BJ (cell line): ENCODE measurements around the gene PRADC1. TPM values are rescaled to one million over a fixed set of nuclear protein-coding genes. Genes with fewer than 3 reads are reported as not detected.
A peak's percentile ranks its signal among the peaks of the same experiment; 100 is the strongest.

ENCODE experiments used
- CTCF ChIA-PET: fragments of 350-600 bp; formaldehyde crosslinking; extraction: SDS; loops from one replicate; lab custom pipeline; 2021; ENCODE audit warnings: antibody characterized with exemption, inconsistent platforms; lab: Yijun Ruan, JAX
- POLR2A ChIA-PET: fragments of 300-600 bp; sonication (Branson Sonifier 250); formaldehyde crosslinking; extraction: SDS; loops from one replicate; lab custom pipeline; 2021; ENCODE audit warnings: antibody characterized with exemption; lab: Charles Lee
- DNase-seq: peaks from one replicate; pipeline ENCODE4 v3.0.0-alpha.2; 2011; ENCODE audit warnings: low read depth
- H3K27me3 ChIP-seq: 2 replicates; pipeline ENCODE4 v1.6.0; 2011; ENCODE audit warnings: low read length; ENCODE audit not compliant: control insufficient read depth, insufficient read depth
- H3K36me3 ChIP-seq: 2 replicates; pipeline ENCODE4 v1.5.1; 2011; ENCODE audit warnings: low read length; ENCODE audit not compliant: control insufficient read depth, insufficient read depth
- H3K4me3 ChIP-seq: 2 replicates; pipeline ENCODE4 v1.5.1; 2011; ENCODE audit warnings: low read depth, mild to moderate bottlenecking, control low read depth, low read length
- polyA plus RNA-seq: library from polyadenylated mRNA; depleted of rRNA; stranded (reverse); fragments of >200 nt; gene quantifications from 2 replicates; pipeline ENCODE4 v1.2.3, GENCODE V29; 2011
- TF ChIP-seq, protein P1 (sequence below): IDR thresholded peaks from 2 replicates; pipeline ENCODE4 v1.5.1; 2011; ENCODE audit warnings: low read depth, mild to moderate bottlenecking, control low read depth, inconsistent platforms, low read length, moderate library complexity; ENCODE audit not compliant: insufficient read depth

The PRADC1 gene
- polyA plus RNA-seq, 1 experiment: 19.4 TPM

GRCh38 chr2:73232403-73233153 lies 461 bp downstream of the PRADC1 start:
- 0 out of 2 replicates have a peak, but pooled peaks cover 1% of the 10 kb centered on the region for H3K36me3 ChIP-seq
- DNase-seq: no peak
- POLR2A ChIA-PET: interaction anchor here (1.0 kb wide), 2 partner anchors 8 to 55 kb away, joined by 4 read pairs; no protein-coding TSS in a partner anchor
- no peaks in the 10 kb centered on the region for H3K27me3 ChIP-seq
- peak overlapping the region; percentile 91 for H3K4me3 ChIP-seq
- CTCF ChIA-PET: interaction anchor here (0.6 to 3.2 kb wide), 6 partner anchors 10 to 831 kb away, joined by 3 to 13 read pairs (median 3); no protein-coding TSS in a partner anchor
- TF ChIP-seq, protein P1, sequence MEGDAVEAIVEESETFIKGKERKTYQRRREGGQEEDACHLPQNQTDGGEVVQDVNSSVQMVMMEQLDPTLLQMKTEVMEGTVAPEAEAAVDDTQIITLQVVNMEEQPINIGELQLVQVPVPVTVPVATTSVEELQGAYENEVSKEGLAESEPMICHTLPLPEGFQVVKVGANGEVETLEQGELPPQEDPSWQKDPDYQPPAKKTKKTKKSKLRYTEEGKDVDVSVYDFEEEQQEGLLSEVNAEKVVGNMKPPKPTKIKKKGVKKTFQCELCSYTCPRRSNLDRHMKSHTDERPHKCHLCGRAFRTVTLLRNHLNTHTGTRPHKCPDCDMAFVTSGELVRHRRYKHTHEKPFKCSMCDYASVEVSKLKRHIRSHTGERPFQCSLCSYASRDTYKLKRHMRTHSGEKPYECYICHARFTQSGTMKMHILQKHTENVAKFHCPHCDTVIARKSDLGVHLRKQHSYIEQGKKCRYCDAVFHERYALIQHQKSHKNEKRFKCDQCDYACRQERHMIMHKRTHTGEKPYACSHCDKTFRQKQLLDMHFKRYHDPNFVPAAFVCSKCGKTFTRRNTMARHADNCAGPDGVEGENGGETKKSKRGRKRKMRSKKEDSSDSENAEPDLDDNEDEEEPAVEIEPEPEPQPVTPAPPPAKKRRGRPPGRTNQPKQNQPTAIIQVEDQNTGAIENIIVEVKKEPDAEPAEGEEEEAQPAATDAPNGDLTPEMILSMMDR: no peak

GRCh38 chr2:73228631-73229030 lies 4.4 kb downstream of the PRADC1 start:
- Histone ChIP-seq H3K36me3 (peaks cover 9% of the 10 kb centered on the region), H3K27me3 (no peaks in the 10 kb centered on the region), H3K4me3 (no peak overlapping the region)
- ChIA-PET CTCF (interaction anchor here (0.8 to 2.3 kb wide), 3 partner anchors 9 to 16 kb away, joined by 3 to 5 read pairs (median 4); no protein-coding TSS in a partner anchor), POLR2A (no interaction called here)
- TF ChIP-seq, protein P1: no peak
- no peak for DNase-seq

- CTCF ChIA-PET: interaction anchor here (2.3 kb wide), 1 partner anchor 14 kb away, joined by 5 read pairs; no protein-coding TSS in a partner anchor
- TF ChIP-seq, protein P1: no peak
- no peak for DNase-seq
- POLR2A ChIA-PET: no interaction called here
- H3K27me3 ChIP-seq: no peaks in the 10 kb centered on the region
- H3K36me3 ChIP-seq: peaks cover 15% of the 10 kb centered on the region
- H3K4me3 ChIP-seq: no peak overlapping the region
Measured at GRCh38 chr2:73227086-73227485, 6.0 kb downstream of the PRADC1 start.

DNA sequence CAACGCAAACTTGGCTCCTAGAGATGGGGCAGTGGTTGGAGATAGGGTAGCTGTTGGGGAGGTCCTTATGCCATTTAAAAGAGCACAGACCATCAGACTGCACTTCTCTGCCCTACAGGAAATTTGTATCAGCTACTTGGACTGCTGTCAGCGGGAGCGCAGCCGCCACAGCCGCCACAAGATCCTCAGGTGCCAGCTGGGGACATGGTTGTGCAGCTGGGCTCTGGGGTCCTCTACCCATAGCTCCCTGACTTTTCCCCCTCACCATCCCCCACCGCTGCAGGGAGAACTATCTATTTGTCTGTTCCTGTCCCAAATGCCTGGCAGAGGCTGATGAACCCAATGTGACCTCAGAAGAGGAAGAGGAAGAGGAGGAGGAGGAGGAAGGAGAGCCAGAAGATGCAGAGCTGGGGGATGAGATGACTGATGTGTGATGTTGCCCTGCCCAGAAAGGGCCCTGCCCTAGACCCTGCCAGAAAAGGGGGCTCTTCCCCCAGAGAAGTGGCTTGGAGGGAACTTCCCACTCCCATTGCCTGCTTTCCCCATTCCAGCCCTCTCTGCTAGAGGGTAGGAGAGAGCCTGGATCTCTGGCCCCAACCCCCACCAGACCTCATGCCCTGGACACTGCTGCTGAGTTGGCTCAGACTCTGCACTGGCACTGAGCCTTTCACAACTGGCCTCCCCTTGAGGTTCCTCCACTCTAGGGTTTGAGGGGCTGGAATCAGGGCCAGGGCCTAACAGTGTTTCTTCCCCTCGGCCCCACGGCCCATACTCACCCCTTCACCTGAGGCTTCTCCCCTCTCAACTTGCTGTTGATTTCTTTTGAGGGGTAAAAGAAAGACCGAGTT lies 7.3 kb downstream of the PRADC1 start:
- peaks cover 15% of the 10 kb centered on the region for H3K36me3 ChIP-seq
- DNase-seq: no peak
- TF ChIP-seq, protein P1: no peak
- H3K4me3 ChIP-seq: no peak overlapping the region
- H3K27me3 ChIP-seq: no peaks in the 10 kb centered on the region
- ChIA-PET POLR2A (interaction anchor here (0.7 kb wide), 1 partner anchor 7 kb away, joined by 4 read pairs; the partner anchor contains the start of gene PRADC1), CTCF (interaction anchor here (1.9 to 3.3 kb wide), 2 partner anchors 13 to 140 kb away, joined by 4 to 18 read pairs; no protein-coding TSS in a partner anchor)
